Stimulated activated CD8-positive, alpha-beta memory T cell treated with anti-CD3 and anti-CD28 coated beads, Interleukin-15, amount 100 ng/mL, for 1 hour (primary cell): ENCODE results near the gene SLC1A2.
A peak's percentile ranks its signal among the peaks of the same experiment; 100 is the strongest.

Experiments
- DNase-seq: peaks from one replicate; pipeline ENCODE4 v3.0.0-alpha.2; 2020; ENCODE audit warnings: low read depth

SLC1A2 gene

GRCh38 chr11:35324981-35325380 lies 94.4 kb downstream of the SLC1A2 start:
- no peak for DNase-seq

- no peak for DNase-seq
Measured at GRCh38 chr11:35324183-35324886, 95.0 kb downstream of the SLC1A2 start.

GRCh38 chr11:35323076-35323868 lies 96.1 kb downstream of the SLC1A2 start:
- no peak for DNase-seq

GRCh38 chr11:35322318-35322979 lies 96.9 kb downstream of the SLC1A2 start:
- no peak for DNase-seq

GRCh38 chr11:35321532-35322317 lies 97.6 kb downstream of the SLC1A2 start:
- no peak for DNase-seq

- no peak for DNase-seq
Measured at GRCh38 chr11:35321111-35321510, 98.2 kb downstream of the SLC1A2 start.

- no peak for DNase-seq
Measured at GRCh38 chr11:35318977-35319925, 100.1 kb downstream of the SLC1A2 start.

- DNase-seq, result no peak
Measured at GRCh38 chr11:35318309-35318708, 101.0 kb downstream of the SLC1A2 start.

- no peak for DNase-seq
Measured at GRCh38 chr11:35317253-35317652, 102.1 kb downstream of the SLC1A2 start.

GRCh38 chr11:35316161-35316560 lies 103.2 kb downstream of the SLC1A2 start:
- no peak for DNase-seq

- no peak for DNase-seq
Measured at GRCh38 chr11:35313760-35314153, 105.6 kb downstream of the SLC1A2 start.

- DNase-seq, result no peak
Measured at GRCh38 chr11:35313066-35313759, 106.1 kb downstream of the SLC1A2 start.

GRCh38 chr11:35311331-35311730 lies 108.0 kb downstream of the SLC1A2 start:
- DNase-seq, result no peak

- no peak for DNase-seq
Measured at GRCh38 chr11:35308157-35308556, 111.2 kb downstream of the SLC1A2 start.

GRCh38 chr11:35307221-35307621 lies 112.1 kb downstream of the SLC1A2 start:
- DNase-seq, result no peak

- peak; percentile 8 for DNase-seq
Measured at GRCh38 chr11:35305670-35306382, 113.5 kb downstream of the SLC1A2 start.

GRCh38 chr11:35304900-35305460 lies 114.4 kb downstream of the SLC1A2 start:
- DNase-seq, result no peak

GRCh38 chr11:35304386-35304775 lies 115.0 kb downstream of the SLC1A2 start:
- no peak for DNase-seq

- DNase-seq, result no peak
Measured at GRCh38 chr11:35303596-35304385, 115.6 kb downstream of the SLC1A2 start.
